Ishikawa (cell line): ENCODE measurements around the gene FADS2.

ENCODE experiments used
- CEBPB ChIP-seq: IDR thresholded peaks from 2 replicates; pipeline ENCODE4 v1.6.1; 2012
- CREB1 ChIP-seq: IDR thresholded peaks from 2 replicates; pipeline ENCODE4 v1.6.1; 2012; ENCODE audit warnings: low read depth
- EGR1 ChIP-seq: IDR thresholded peaks from 2 replicates; pipeline ENCODE4 v1.6.1; 2012
- EP300 ChIP-seq: IDR thresholded peaks from 2 replicates; pipeline ENCODE4 v1.6.1; 2012; ENCODE audit warnings: borderline replicate concordance
- FOXM1 ChIP-seq: IDR thresholded peaks from 2 replicates; pipeline ENCODE4 v1.6.1; 2012; ENCODE audit warnings: low read depth, borderline replicate concordance
- MAX ChIP-seq: IDR thresholded peaks from 2 replicates; pipeline ENCODE4 v1.6.1; 2012
- RAD21 ChIP-seq: IDR thresholded peaks from 2 replicates; pipeline ENCODE4 v1.6.1; 2012; ENCODE audit warnings: low read depth
- REST ChIP-seq: IDR thresholded peaks from 2 replicates; pipeline ENCODE4 v1.6.1; 2012; ENCODE audit warnings: low read depth, mild to moderate bottlenecking
- TAF1 ChIP-seq: IDR thresholded peaks from 2 replicates; pipeline ENCODE4 v1.6.1; 2012; ENCODE audit warnings: low read depth, mild to moderate bottlenecking
- USF1 ChIP-seq: IDR thresholded peaks from 2 replicates; pipeline ENCODE4 v1.6.1; 2012
- YY1 ChIP-seq: IDR thresholded peaks from 2 replicates; pipeline ENCODE4 v1.6.1; 2012; ENCODE audit warnings: low read depth
- ZBTB7A ChIP-seq: IDR thresholded peaks from 2 replicates; pipeline ENCODE4 v1.6.1; 2012; ENCODE audit warnings: low read depth

GRCh38 chr11:61905067-61905696 lies 77.1 kb downstream of the FADS2 start:
- TF ChIP-seq EGR1 (no peak), REST (no peak), USF1 (no peak), CEBPB (no peak), EP300 (no peak), RAD21 (no peak), MAX (no peak), ZBTB7A (no peak), CREB1 (no peak), TAF1 (no peak), YY1 (no peak), FOXM1 (no peak)
